ENCODE results near the gene NAV3.

Gene NAV3

DNA sequence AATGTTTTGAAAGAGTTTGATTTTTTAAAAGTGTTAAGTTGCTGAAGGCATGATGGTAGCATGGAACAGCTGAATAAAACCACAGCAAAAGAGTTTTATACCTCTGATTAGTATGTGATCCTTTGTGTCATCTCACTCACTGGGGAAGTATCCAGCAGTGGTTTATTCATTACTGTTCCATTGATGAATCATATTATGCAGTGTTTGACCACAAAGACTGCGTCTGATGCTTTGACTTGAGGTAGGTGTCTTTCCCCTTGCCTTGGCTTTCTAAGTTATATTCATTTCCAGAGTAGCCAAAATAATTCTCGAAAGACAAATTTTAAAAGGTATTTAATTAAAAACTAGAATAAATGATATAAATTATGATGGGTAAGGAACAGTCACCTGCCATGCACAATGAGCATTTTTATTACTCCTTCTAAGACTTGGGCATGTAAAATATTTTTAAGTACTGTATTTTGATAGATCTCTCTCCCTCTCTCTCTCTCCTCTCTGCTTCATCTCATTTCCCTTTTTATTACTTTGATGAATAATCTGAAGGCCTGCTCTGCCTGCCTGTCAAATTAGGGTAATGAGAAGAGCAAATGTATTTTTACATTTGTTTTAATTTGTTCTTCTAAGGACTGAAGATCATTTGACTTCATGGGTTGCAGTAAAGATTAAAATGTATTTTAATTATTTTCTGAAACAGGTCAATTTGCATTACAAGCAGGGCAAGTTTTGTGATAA lies 164.9 kb downstream of the NAV3 start:
- Histone ChIP-seq H3K4me1 (ENCODE audit: control insufficient read depth, insufficient read depth, low read length) (no peaks in the 10 kb centered on the region), H3K36me3 (ENCODE audit: control insufficient read depth, insufficient read depth, low read length) (no peaks in the 10 kb centered on the region), H3K9ac (ENCODE audit: low read depth, low read length) (no peak overlapping the region), H3K9me3 (ENCODE audit: control insufficient read depth, insufficient read depth, low read length) (no peaks in the 10 kb centered on the region), H3K4me3 (ENCODE audit: low read depth, low read length) (no peak overlapping the region), H3K27me3 (ENCODE audit: control insufficient read depth, insufficient read depth, low read length) (no peaks in the 10 kb centered on the region)

DNA sequence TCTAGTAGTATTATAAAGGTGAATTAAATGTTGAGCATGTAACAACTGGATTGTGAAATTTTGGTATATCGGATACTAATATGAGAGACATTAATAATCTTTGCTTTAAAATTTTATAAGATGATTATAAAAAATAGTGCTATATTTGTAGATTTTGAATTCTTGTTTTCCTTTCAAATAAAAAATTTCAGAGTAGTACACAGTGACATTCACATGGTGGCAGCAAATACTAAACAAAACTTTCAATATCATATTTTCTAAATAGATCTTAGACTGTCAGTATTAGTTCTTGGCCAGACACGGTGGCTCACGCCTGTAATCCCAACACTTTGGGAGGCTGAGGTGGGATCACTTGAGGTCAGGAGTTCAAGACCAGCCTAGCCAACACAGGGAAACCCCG lies 166.0 kb downstream of the NAV3 start:
- Histone ChIP-seq H3K4me1 (ENCODE audit: control insufficient read depth, insufficient read depth, low read length) (no peaks in the 10 kb centered on the region), H3K9ac (ENCODE audit: low read depth, low read length) (no peak overlapping the region), H3K4me3 (ENCODE audit: low read depth, low read length) (no peak overlapping the region), H3K27me3 (ENCODE audit: control insufficient read depth, insufficient read depth, low read length) (no peaks in the 10 kb centered on the region), H3K36me3 (ENCODE audit: control insufficient read depth, insufficient read depth, low read length) (no peaks in the 10 kb centered on the region), H3K9me3 (ENCODE audit: control insufficient read depth, insufficient read depth, low read length) (no peaks in the 10 kb centered on the region)

- no peaks in the 10 kb centered on the region for H3K9me3 ChIP-seq (ENCODE audit: control insufficient read depth, insufficient read depth, low read length)
- H3K27me3 ChIP-seq (ENCODE audit: control insufficient read depth, insufficient read depth, low read length): no peaks in the 10 kb centered on the region
- no peaks in the 10 kb centered on the region for H3K36me3 ChIP-seq (ENCODE audit: control insufficient read depth, insufficient read depth, low read length)
- no peak overlapping the region for H3K4me3 ChIP-seq (ENCODE audit: low read depth, low read length)
- no peak overlapping the region for H3K9ac ChIP-seq (ENCODE audit: low read depth, low read length)
- no peaks in the 10 kb centered on the region for H3K4me1 ChIP-seq (ENCODE audit: control insufficient read depth, insufficient read depth, low read length)
These were observed 167.6 kb downstream of the NAV3 start for GRCh38 chr12:77998236-77998786.

DNA sequence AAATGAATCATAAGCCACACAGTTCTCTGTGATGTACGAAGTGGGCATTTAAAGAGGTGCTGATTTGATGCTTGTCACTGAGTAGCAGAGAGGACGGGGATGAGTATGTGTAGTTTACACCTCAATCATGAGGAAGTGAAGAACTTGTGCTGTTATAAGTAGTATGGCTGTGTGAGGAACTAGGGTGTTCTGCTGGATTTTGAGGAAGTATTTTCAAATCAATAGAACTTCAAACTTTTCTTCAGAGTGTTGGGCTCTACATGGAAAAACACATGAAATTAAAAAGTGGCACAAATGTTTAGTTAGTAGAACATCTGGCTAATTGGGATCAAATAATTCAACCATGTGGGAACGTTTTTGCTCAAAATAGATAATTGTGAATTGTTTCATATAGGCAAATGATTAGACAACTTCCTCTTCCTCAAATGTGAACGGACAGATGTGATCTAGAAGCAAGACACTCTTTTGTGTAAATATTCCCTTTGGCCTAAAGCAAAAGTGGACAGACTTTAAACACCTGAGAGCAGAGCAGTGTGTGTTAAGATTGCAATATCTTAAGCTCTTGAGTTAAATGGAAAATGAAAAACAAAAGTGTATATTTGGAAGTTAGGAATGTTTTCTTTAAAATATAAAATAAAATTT lies 168.5 kb downstream of the NAV3 start:
- H3K4me3 ChIP-seq (ENCODE audit: low read depth, low read length): no peak overlapping the region
- no peaks in the 10 kb centered on the region for H3K36me3 ChIP-seq (ENCODE audit: control insufficient read depth, insufficient read depth, low read length)
- H3K4me1 ChIP-seq (ENCODE audit: control insufficient read depth, insufficient read depth, low read length): no peaks in the 10 kb centered on the region
- no peaks in the 10 kb centered on the region for H3K9me3 ChIP-seq (ENCODE audit: control insufficient read depth, insufficient read depth, low read length)
- no peaks in the 10 kb centered on the region for H3K27me3 ChIP-seq (ENCODE audit: control insufficient read depth, insufficient read depth, low read length)
- H3K9ac ChIP-seq (ENCODE audit: low read depth, low read length): no peak overlapping the region

- Histone ChIP-seq H3K9me3 (ENCODE audit: control insufficient read depth, insufficient read depth, low read length) (no peaks in the 10 kb centered on the region), H3K4me1 (ENCODE audit: control insufficient read depth, insufficient read depth, low read length) (no peaks in the 10 kb centered on the region), H3K36me3 (ENCODE audit: control insufficient read depth, insufficient read depth, low read length) (no peaks in the 10 kb centered on the region), H3K9ac (ENCODE audit: low read depth, low read length) (no peak overlapping the region), H3K4me3 (ENCODE audit: low read depth, low read length) (no peak overlapping the region), H3K27me3 (ENCODE audit: control insufficient read depth, insufficient read depth, low read length) (no peaks in the 10 kb centered on the region)
These were observed 172.2 kb downstream of the NAV3 start for GRCh38 chr12:78002878-78003277.

DNA sequence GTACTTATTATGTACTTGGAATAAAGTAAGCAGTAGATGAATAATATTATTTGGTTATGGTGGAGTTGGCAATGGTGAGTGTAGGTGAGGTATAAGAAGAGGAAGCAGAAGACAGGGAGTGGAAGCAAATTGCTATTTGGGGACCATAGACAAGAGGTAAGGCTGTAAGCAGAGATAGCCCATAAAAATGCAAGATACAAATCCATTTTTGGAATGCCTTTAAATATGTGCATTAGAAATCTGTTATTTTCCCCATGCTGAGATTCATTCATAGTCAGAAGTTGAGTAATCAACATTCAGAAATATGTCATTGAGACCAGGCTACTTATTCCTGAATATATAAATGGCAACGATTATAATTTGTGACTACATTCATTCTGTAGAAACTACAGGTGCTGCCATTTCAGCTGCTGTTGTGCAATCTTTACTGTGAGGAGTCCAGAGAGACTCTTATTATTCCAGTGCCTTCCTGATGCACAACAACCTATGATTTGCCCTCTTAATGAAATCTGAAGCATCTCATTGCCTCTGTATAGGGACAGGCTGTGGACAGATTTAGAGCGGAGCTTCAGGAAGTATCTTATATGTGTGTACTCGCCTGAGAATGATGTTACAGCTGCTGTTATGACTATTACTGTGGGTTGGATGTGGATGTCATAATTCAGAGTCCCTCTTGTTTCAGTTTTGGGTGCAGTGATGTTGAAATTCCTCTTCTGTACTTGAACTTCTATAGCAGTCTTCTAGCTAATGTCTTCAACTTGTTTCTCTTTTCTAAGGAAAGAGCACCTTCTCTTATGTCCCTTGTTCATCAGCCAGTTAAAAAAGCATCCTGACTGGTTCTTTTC lies 173.8 kb downstream of the NAV3 start:
- H3K27me3 ChIP-seq (ENCODE audit: control insufficient read depth, insufficient read depth, low read length): no peaks in the 10 kb centered on the region
- H3K4me1 ChIP-seq (ENCODE audit: control insufficient read depth, insufficient read depth, low read length): no peaks in the 10 kb centered on the region
- no peak overlapping the region for H3K9ac ChIP-seq (ENCODE audit: low read depth, low read length)
- H3K36me3 ChIP-seq (ENCODE audit: control insufficient read depth, insufficient read depth, low read length): no peaks in the 10 kb centered on the region
- H3K4me3 ChIP-seq (ENCODE audit: low read depth, low read length): no peak overlapping the region
- no peaks in the 10 kb centered on the region for H3K9me3 ChIP-seq (ENCODE audit: control insufficient read depth, insufficient read depth, low read length)

DNA sequence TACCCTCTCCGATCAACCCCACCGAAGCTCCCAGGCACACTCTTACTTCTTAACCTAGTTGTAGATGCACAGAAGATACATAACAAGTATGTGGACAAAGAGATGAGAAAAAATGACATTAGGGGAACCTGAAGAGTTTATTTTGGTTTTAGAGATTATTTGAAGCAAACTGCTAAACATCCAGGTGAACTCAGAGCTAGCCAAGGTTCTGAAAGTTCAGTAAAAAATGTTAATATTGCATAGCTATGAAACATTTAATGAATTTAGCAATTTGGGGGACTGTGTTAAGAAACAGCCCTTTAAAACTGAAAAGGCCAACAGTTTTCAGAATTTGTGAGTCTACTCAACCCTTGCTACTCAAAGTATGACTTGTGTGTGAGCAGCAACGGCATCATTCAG lies 174.4 kb downstream of the NAV3 start:
- no peaks in the 10 kb centered on the region for H3K36me3 ChIP-seq (ENCODE audit: control insufficient read depth, insufficient read depth, low read length)
- no peaks in the 10 kb centered on the region for H3K4me1 ChIP-seq (ENCODE audit: control insufficient read depth, insufficient read depth, low read length)
- H3K4me3 ChIP-seq (ENCODE audit: low read depth, low read length): no peak overlapping the region
- no peaks in the 10 kb centered on the region for H3K9me3 ChIP-seq (ENCODE audit: control insufficient read depth, insufficient read depth, low read length)
- H3K27me3 ChIP-seq (ENCODE audit: control insufficient read depth, insufficient read depth, low read length): no peaks in the 10 kb centered on the region
- H3K9ac ChIP-seq (ENCODE audit: low read depth, low read length): no peak overlapping the region

DNA sequence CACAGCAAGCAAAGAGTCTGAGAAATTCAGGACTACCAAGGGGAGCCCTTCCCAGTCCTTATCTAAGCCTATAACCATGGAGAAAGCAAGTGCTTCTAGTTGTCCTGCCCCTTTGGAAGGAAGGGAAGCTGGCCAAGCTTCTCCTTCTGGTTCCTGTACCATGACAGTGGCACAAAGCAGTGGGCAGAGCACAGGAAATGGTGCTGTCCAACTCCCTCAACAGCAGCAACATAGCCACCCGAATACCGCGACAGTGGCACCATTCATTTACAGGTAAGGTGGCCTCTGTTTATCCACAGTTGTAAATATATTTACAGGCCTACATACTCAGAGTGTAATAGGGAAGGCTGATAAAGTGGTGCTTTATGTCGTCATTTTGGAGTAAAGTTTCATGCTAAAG lies 176.5 kb downstream of the NAV3 start:
- no peaks in the 10 kb centered on the region for H3K36me3 ChIP-seq (ENCODE audit: control insufficient read depth, insufficient read depth, low read length)
- no peak overlapping the region for H3K4me3 ChIP-seq (ENCODE audit: low read depth, low read length)
- H3K9me3 ChIP-seq (ENCODE audit: control insufficient read depth, insufficient read depth, low read length): no peaks in the 10 kb centered on the region
- H3K27me3 ChIP-seq (ENCODE audit: control insufficient read depth, insufficient read depth, low read length): no peaks in the 10 kb centered on the region
- no peaks in the 10 kb centered on the region for H3K4me1 ChIP-seq (ENCODE audit: control insufficient read depth, insufficient read depth, low read length)
- no peak overlapping the region for H3K9ac ChIP-seq (ENCODE audit: low read depth, low read length)

DNA sequence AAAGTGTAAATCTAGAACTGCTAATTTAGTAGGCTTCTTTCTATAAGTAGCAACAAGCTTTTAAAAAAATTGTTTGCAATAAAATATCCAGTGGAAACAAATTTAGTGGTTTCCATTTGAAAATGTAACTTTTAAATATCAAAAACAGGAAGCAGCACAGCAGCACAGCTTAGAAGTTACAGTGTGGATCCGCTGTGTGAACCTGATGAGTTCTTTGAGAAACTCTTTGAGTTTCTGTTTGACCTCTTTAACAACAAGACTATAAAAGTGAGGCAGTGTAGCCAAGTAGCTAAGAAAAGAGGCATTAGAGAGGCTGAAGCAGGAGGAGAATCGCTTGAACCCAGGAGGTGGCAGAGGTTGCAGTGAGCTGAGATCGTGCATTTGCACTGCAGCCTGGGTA lies 178.3 kb downstream of the NAV3 start:
- Histone ChIP-seq H3K9me3 (ENCODE audit: control insufficient read depth, insufficient read depth, low read length) (no peaks in the 10 kb centered on the region), H3K27me3 (ENCODE audit: control insufficient read depth, insufficient read depth, low read length) (no peaks in the 10 kb centered on the region), H3K9ac (ENCODE audit: low read depth, low read length) (no peak overlapping the region), H3K4me1 (ENCODE audit: control insufficient read depth, insufficient read depth, low read length) (no peaks in the 10 kb centered on the region), H3K4me3 (ENCODE audit: low read depth, low read length) (no peak overlapping the region), H3K36me3 (ENCODE audit: control insufficient read depth, insufficient read depth, low read length) (no peaks in the 10 kb centered on the region)

- no peaks in the 10 kb centered on the region for H3K36me3 ChIP-seq (ENCODE audit: control insufficient read depth, insufficient read depth, low read length)
- H3K9me3 ChIP-seq (ENCODE audit: control insufficient read depth, insufficient read depth, low read length): no peaks in the 10 kb centered on the region
- H3K27me3 ChIP-seq (ENCODE audit: control insufficient read depth, insufficient read depth, low read length): no peaks in the 10 kb centered on the region
- H3K4me1 ChIP-seq (ENCODE audit: control insufficient read depth, insufficient read depth, low read length): no peaks in the 10 kb centered on the region
- no peak overlapping the region for H3K9ac ChIP-seq (ENCODE audit: low read depth, low read length)
- H3K4me3 ChIP-seq (ENCODE audit: low read depth, low read length): no peak overlapping the region
These were observed 187.6 kb downstream of the NAV3 start for GRCh38 chr12:78018171-78018910.

DNA sequence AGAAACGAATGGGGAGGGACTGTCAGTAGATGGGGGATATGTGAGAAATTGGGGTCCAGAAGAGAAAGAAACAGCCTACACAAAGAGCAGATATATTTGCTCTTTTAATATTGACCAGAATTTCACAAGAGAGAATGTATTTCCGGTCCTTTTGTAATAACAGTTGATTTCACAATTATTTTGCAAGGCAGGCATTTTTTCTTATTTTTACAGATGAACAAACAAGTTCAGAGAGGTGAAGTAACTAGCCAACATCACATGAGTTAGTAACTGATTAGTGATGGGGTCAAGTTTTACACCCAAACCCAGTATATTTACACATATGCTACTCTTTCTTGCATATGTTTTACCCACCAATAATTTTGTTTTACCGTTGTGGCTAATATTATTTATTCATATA lies 188.2 kb downstream of the NAV3 start:
- H3K4me1 ChIP-seq (ENCODE audit: control insufficient read depth, insufficient read depth, low read length): no peaks in the 10 kb centered on the region
- no peak overlapping the region for H3K9ac ChIP-seq (ENCODE audit: low read depth, low read length)
- H3K9me3 ChIP-seq (ENCODE audit: control insufficient read depth, insufficient read depth, low read length): no peaks in the 10 kb centered on the region
- no peak overlapping the region for H3K4me3 ChIP-seq (ENCODE audit: low read depth, low read length)
- H3K36me3 ChIP-seq (ENCODE audit: control insufficient read depth, insufficient read depth, low read length): no peaks in the 10 kb centered on the region
- no peaks in the 10 kb centered on the region for H3K27me3 ChIP-seq (ENCODE audit: control insufficient read depth, insufficient read depth, low read length)
